HUDEP-2 (cell line): Measurements from ENCODE around the gene CABP7.
A peak's percentile ranks its signal among the peaks of the same experiment; 100 is the strongest.

Source experiments
- DNase-seq, 76 experiments: peaks; one replicate each; lab custom pipeline; 2025; ENCODE audit not compliant: unreplicated experiment in 76 of 76; lab: John Stamatoyannopoulos, UW

Gene CABP7

GRCh38 chr22:29719899-29720645, at the start of gene CABP7:
Gene CABP7, plus strand, starts transcription at chr22:29720003. Its CDS starts 422 bp downstream, at chr22:29720425.
- no peak for DNase-seq

- no peak for DNase-seq
Measured at GRCh38 chr22:29670626-29671025, 49.2 kb upstream of the CABP7 start.

- no peak for DNase-seq
Measured at GRCh38 chr22:29673361-29674066, 46.3 kb upstream of the CABP7 start.

- no peak for DNase-seq
Measured at GRCh38 chr22:29674121-29674520, 45.7 kb upstream of the CABP7 start.

- no peak for DNase-seq
Measured at GRCh38 chr22:29679316-29679715, 40.5 kb upstream of the CABP7 start.

- DNase-seq, result no peak
Measured at GRCh38 chr22:29683536-29683935, 36.3 kb upstream of the CABP7 start.

- no peak for DNase-seq
Measured at GRCh38 chr22:29684244-29684643, 35.6 kb upstream of the CABP7 start.

GRCh38 chr22:29689206-29689879, 30.5 kb upstream of the CABP7 start:
- DNase-seq, result no peak

- DNase-seq, result peak in 57 of 76 experiments; percentile 3 to 68 (median 41)
Measured at GRCh38 chr22:29689880-29690213, 30.0 kb upstream of the CABP7 start.

- no peak for DNase-seq
Measured at GRCh38 chr22:29690476-29690875, 29.3 kb upstream of the CABP7 start.

- peak in 1 of 76 experiments; percentile 9 for DNase-seq
Measured at GRCh38 chr22:29691636-29692326, 28.0 kb upstream of the CABP7 start.

GRCh38 chr22:29692327-29692640, 27.5 kb upstream of the CABP7 start:
- DNase-seq, result peak in 20 of 76 experiments; percentile 7 to 54 (median 23)

- DNase-seq, result no peak
Measured at GRCh38 chr22:29693161-29693560, 26.6 kb upstream of the CABP7 start.

- DNase-seq, result no peak
Measured at GRCh38 chr22:29693671-29694070, 26.1 kb upstream of the CABP7 start.

- peak in 2 of 76 experiments; percentile 14 to 30 for DNase-seq
Measured at GRCh38 chr22:29695129-29695926, 24.5 kb upstream of the CABP7 start.

- DNase-seq, result peak in 34 of 76 experiments; percentile 7 to 55 (median 28)
Measured at GRCh38 chr22:29697853-29698598, 21.8 kb upstream of the CABP7 start.

- peak in 12 of 76 experiments; percentile 12 to 31 (median 22) for DNase-seq
Measured at GRCh38 chr22:29700206-29700899, 19.4 kb upstream of the CABP7 start.

GRCh38 chr22:29700900-29701154, 19.0 kb upstream of the CABP7 start:
- DNase-seq, result peak in 2 of 76 experiments; percentile 48 to 65
